OCI-M2 (cell line): ENCODE data around the gene RABEPK.
"Not testable (repeated sequence)": the region's sequence is repeated elsewhere in the genome, so short reads cannot be mapped to it uniquely, and the experiment has no call there.

Experiments
- DNase-seq: peaks from one replicate; lab custom pipeline; 2025; ENCODE audit not compliant: unreplicated experiment; lab: John Stamatoyannopoulos, UW

Gene RABEPK

GRCh38 chr9:125243792-125244260, 43.5 kb downstream of the RABEPK start:
- DNase-seq, result no peak

DNA sequence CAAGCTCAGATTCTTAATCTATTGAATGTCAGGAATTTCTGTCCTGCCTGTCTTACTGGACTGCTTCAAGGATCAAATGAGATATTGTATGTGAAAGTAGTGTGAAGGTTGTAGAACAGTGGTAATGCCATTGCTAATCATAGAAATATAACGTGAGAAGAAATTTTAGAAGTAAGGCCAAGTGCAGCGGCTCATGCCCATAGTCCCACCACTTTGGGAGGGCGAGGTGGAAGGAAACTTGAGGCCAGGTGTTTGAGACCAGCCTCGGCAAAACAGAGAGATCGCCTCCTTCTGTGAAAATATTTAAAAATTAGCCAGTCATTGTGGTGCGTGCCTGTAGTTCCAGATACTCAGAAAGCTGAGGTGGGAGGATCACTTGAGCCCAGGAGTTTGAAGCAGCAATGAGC, 45.9 kb downstream of the RABEPK start:
- no peak for DNase-seq

DNA sequence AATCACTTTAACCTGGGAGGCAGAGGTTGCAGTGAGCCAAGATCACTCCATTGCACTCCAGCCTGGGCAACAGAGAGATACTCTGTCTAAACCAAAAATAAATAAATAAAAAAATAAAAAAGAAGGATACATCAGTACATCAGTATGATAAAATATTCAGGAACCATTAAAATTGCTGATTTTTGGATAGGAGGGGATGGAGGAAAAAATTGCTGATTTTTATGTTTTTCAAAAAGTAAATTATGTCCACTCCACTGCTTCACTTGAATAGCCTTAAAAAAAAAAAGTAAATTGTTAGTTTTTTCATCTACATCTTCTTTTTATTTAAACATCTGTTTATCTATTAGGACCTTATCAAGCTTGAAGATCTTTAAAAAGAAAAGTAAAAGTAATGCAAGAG, 53.9 kb downstream of the RABEPK start:
- no peak for DNase-seq

GRCh38 chr9:125255781-125256391, 55.5 kb downstream of the RABEPK start:
- DNase-seq, result no peak

DNA sequence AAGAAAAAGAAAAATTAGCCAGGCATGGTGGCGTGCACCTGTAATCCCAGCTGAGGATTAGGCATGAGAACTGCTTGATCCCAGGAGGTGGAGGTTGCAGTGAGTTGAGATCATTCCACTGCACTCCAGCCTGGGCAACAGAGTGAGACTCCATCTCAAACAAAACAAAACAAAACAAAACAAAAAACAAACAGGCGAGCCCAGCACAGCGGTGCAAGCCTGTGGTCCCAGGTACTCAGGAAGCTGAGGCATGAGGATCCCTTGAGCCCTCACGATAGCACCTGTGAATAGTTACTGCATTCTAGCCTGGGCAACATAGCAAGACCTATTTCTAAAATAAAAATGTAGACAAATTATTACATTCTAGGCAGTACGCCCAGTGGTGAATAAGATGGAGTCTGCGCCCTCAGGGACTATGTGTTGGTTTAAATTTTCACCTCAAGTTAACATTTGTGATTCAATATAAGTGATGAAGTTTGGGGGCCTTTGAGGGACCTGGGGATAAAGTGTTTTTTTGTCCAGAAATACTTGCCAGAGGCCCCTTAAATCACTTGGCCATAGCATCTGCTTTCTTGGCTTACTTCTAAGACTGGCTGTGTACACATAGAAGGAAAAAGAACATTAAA, 57.9 kb downstream of the RABEPK start:
- DNase-seq, result no peak

DNA sequence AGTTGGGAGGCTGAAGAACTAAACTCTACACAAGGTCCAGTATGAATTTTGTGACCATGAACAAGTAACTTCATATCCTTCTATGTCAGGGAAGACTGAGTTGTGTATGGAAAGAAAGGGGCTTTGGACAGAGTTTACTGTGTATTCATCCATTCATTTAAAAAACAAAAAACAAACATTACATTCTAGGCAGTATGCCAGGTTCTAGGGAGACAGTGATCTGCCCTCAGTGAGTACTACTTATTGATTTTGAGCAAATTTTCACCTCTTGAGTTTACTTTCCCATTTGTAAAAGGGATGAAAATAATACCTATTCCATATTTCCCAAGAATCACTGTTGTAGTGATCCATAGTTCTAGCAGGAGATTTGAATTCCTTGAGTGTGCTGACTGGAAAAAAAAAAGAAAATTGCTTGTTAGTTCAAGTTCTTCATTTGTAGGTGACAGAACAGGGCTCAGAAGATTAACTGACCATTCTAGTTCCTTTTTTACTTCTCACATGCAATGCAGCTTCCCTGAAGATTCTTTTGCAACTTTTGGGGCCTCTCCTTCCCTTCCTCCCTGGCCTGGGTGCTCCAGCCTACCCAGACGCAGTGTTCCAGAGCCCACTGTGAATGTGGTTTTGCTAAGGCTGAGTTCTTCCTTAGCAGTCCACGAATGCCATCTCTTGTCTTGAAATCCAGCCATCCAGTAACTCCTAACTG, 58.6 kb downstream of the RABEPK start:
- DNase-seq, result no peak

DNA sequence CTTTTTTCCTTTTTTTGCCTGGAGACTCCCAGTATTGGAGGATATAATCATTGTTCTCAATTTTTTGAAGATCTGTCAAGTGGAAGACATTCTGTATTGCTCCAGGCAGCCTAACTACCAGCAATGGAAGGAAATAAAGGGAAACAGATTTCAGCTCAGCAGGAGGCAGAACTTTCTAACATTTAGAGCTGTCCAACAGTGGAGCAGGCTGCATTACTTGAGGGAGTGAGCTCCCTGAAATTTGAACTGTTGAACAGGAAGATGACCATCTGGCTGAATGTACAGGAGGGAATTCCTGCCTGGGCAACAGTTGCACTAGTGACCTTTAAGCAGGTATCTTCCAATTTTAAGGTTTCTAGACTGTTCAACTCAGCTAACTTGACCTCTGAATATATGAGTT, 60.2 kb downstream of the RABEPK start:
- no peak for DNase-seq

DNA sequence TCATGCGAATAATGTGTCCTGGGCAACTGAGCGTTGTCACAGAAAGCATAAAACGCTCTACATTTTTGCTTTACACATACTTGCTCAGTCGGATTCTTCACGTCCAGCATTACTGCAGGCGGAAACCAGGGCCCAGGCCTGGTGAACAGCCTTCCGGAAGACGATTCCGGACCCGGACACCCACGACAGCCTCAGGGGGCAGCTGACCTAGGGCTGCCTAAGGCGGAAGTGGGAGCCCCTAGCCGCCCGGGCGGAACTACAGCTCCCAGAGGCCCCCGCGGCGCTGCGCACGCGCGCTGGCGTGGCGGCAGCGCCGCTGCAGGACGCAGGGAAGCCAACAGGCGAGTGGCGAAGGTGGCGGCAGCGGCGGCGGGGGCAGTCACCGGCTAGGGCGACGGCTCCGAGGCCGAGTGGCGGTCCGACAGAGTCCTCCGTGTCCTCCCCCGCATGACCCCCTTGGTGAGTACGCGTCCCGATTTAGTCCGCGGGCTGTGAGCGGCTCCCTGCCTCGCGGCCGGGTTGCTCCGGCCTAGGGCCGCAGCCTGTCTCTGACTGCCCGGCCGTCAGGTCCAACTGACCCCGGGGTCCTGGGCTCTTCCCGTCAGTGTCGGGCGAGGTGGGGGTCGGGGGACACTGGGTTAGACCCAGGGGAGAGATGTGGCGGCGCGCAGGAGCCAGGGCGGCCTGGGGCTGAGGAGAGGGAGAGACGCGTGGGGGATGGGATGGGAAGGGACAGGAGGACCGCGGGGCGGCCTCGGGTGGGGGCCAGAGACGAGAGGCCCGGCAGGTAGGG, 61.4 kb downstream of the RABEPK start, which contains the start of gene GAPVD1:
Gene GAPVD1 (plus strand): TSS at position 326 of the 793 bp plus-strand sequence. CDS start 37,096 bp downstream, outside the sequence.
- DNase-seq, result peak; percentile 51

DNA sequence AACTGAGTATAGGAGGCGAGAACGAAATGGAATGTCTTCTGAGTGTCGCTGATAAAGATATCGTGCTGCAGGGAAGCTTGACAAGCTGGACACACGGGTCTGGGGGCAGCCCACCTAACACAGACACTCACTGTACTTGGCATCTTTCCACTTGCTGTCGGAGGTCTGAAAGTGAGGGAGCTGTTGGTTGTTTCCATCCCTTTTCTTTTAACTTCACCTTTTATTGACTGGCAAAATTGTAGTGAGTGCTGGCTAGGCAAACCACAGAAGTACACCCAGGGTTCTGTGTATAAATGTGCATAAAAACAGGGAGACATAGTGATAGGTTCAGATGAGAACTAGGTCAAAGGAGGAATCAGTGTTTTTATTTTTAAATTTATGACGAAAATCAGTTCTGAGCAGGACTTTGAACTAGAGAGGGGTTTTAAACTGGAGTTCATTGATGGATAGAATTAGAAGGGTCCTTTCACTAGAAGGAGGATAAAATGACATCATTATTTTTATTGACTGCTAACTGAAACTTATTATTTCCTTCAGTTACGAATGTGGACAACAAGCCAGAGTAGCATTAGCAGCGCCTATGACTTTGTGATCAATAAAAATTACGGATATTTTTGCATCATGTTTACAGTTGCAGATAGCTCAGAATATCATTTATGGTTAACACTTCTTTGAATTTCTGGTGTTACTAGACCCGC, 62.1 kb downstream of the RABEPK start:
- DNase-seq, result no peak

GRCh38 chr9:125264068-125264467, 63.7 kb downstream of the RABEPK start:
- DNase-seq, result not testable (repeated sequence)

DNA sequence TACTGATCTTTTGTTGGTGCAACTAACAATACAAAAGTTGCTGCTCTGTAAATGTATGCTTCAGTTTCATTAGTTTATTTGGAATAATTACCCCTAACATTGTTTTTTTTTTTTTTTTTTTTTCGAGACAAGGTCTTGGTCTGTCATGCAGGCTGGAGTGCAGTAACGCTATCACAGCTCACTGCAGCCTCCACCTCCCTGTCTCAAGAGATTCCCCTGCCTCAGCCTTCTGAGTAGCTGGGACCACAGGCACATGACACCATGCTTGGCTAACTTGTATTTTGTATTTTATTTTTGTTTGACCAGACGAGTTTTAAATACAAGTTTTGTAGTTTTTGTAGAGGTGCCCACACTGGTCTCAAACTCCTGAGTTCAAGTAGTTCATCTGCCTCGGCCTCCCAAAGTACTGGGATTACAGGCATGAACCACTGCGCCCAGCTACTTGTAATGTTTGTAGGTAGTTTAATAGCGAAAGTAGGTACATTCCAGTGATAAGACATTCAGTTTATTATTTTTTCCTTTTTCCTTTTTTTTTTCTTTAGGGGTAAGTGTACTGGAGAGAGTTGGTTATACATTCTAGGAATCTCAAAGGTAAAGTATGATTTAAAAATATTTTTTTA, 68.2 kb downstream of the RABEPK start:
- DNase-seq, result no peak

GRCh38 chr9:125269014-125269397, 68.7 kb downstream of the RABEPK start:
- no peak for DNase-seq

DNA sequence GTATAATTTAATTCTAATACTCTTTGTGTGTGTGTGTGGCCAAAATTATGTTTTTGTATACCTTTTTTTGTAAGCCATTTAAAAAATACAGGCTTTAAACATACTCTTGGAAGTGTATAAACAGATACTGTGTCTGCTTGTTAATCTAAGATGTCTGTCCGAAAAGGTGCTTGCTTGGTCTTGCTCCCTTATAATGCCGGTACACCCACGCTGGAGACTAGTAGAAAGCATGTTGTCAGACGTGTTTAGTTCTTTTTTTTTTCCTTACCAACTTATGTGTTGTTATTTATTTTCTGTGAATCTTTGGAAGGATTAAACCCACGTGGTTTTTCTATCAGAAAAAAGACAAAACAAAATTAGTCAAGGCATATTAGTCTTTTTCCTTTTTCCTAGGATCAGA, 70.7 kb downstream of the RABEPK start:
- no peak for DNase-seq

DNA sequence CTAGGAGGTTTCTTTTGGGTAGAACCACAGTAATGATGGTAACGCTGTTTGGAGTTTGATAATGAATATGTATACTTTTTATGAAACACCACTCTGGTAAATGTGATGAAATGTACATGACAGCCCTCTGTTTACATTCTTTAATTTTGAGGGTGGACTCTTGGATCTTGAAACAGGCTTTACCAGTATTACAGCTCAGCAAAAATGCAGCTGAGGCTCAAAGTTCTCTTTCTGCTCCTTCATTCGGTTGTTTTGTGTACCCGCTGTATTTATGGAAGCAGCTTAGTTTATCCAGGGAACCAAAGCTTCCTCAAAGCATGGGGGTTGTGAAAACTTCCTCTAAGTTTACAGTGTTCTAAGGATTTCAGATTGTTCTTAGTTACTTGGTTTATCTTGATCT, 72.4 kb downstream of the RABEPK start:
- no peak for DNase-seq

- DNase-seq, result no peak
Observed at GRCh38 chr9:125276771-125277170, 76.4 kb downstream of the RABEPK start.

DNA sequence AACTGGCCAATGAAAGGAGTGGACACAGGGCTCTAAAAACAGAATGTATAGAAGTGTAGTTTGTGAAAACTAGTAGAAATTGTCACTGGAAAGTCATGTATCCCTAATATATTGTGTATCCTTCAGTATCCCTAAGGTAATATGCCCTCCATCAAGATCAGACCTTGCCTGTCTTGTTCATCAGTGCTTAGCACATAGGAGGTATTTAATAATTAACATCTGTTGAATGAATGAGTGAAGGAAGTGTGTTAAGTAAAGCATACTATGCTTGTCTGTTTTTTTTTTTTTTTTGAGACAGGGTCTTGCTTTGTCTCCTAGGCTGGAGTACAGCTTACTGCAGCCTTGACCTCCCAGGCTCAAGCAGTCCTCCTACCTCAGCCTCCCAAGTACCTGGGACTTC, 77.1 kb downstream of the RABEPK start:
- no peak for DNase-seq

DNA sequence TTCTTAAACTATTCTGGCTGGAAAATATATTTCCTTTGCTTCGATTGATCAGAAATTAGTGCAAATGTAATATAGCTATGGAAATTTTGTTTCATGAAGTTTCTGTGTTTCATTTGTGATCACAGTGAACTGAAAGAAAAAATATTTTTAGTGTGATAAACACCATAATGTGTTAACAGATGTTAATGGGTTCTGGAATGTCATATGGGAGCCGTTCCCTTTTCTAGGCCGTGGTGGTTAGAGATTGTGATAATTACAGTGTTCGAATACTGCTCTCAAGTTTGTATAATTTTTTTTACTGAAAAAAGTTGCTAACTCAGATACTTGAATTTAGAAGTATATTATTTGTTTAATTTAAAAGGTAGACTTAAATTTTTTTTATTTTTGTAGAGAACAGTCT, 80.6 kb downstream of the RABEPK start:
- DNase-seq, result no peak
